Adrenal gland (tissue), 5 donors: Measurements from ENCODE around the gene SLC12A4.

Experiments
- POLR2A ChIP-seq, 2 donors: fragments of 450-650 bp; IDR thresholded peaks; one replicate each; pipeline ENCODE4 v1.6.1; 2017; ENCODE audit warnings: antibody characterized with exemption in 2 of 2, mild to moderate bottlenecking in 2 of 2, moderate library complexity in 1 of 2
- TF ChIP-seq, protein P1 (sequence below), 6 experiments: fragments of 450-650 bp in 4 of 6; fragments of 200-600 bp in 2 of 6; sonication (generic) in 1 of 6; IDR thresholded peaks; 1 replicate in 5 of 6; 2 replicates in 1 of 6; pipeline versions ENCODE4 v1.5.1 to v1.8.0; 2016 to 2021; ENCODE audit warnings: antibody characterized with exemption in 6 of 6, mild to moderate bottlenecking in 2 of 6, moderate library complexity in 1 of 6
- donor health status: DM: no; HTN: no; CAD: no.

GRCh38 chr16:67930678-67931211 is 37.7 kb downstream of the SLC12A4 start:
- TF ChIP-seq POLR2A (IDR thresholded peaks at IDR 0.05), result no peak
- TF ChIP-seq, protein P1, sequence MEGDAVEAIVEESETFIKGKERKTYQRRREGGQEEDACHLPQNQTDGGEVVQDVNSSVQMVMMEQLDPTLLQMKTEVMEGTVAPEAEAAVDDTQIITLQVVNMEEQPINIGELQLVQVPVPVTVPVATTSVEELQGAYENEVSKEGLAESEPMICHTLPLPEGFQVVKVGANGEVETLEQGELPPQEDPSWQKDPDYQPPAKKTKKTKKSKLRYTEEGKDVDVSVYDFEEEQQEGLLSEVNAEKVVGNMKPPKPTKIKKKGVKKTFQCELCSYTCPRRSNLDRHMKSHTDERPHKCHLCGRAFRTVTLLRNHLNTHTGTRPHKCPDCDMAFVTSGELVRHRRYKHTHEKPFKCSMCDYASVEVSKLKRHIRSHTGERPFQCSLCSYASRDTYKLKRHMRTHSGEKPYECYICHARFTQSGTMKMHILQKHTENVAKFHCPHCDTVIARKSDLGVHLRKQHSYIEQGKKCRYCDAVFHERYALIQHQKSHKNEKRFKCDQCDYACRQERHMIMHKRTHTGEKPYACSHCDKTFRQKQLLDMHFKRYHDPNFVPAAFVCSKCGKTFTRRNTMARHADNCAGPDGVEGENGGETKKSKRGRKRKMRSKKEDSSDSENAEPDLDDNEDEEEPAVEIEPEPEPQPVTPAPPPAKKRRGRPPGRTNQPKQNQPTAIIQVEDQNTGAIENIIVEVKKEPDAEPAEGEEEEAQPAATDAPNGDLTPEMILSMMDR (IDR thresholded peaks at IDR 0.05), result no peak
